Measurements from ENCODE around the gene STRIT1.
A peak's percentile ranks its signal among the peaks of the same experiment; 100 is the strongest.

Gene STRIT1

GRCh38 chr3:155293516-155293915 is at the start of gene STRIT1:
STRIT1 (minus strand) TSS chr3:155293683.
- DNase-seq (ENCODE audit: low spot score), result no peak

- no peak for DNase-seq (ENCODE audit: low spot score)
Observed at GRCh38 chr3:155342344-155342743, 48.9 kb upstream of the STRIT1 start.

GRCh38 chr3:155339052-155339451 is 45.6 kb upstream of the STRIT1 start:
- DNase-seq (ENCODE audit: low spot score), result no peak

GRCh38 chr3:155335724-155336354 is 42.4 kb upstream of the STRIT1 start:
- DNase-seq (ENCODE audit: low spot score), result no peak

- DNase-seq (ENCODE audit: low spot score), result no peak
Observed at GRCh38 chr3:155334914-155335723, 41.6 kb upstream of the STRIT1 start.

GRCh38 chr3:155334215-155334913 is 40.9 kb upstream of the STRIT1 start:
- DNase-seq (ENCODE audit: low spot score), result no peak

GRCh38 chr3:155332716-155333115 is 39.2 kb upstream of the STRIT1 start:
- no peak for DNase-seq (ENCODE audit: low spot score)

GRCh38 chr3:155331078-155331477 is 37.6 kb upstream of the STRIT1 start:
- DNase-seq (ENCODE audit: low spot score), result no peak

- no peak for DNase-seq (ENCODE audit: low spot score)
Observed at GRCh38 chr3:155330370-155330769, 36.9 kb upstream of the STRIT1 start.

- no peak for DNase-seq (ENCODE audit: low spot score)
Observed at GRCh38 chr3:155329513-155330048, 36.1 kb upstream of the STRIT1 start.

- no peak for DNase-seq (ENCODE audit: low spot score)
Observed at GRCh38 chr3:155327871-155328270, 34.4 kb upstream of the STRIT1 start.

GRCh38 chr3:155327430-155327829 is 33.9 kb upstream of the STRIT1 start:
- no peak for DNase-seq (ENCODE audit: low spot score)

- DNase-seq (ENCODE audit: low spot score), result no peak
Observed at GRCh38 chr3:155326901-155327300, 33.4 kb upstream of the STRIT1 start.

GRCh38 chr3:155326244-155326643 is 32.8 kb upstream of the STRIT1 start:
- DNase-seq (ENCODE audit: low spot score), result no peak

GRCh38 chr3:155325263-155325835 is 31.9 kb upstream of the STRIT1 start:
- no peak for DNase-seq (ENCODE audit: low spot score)

GRCh38 chr3:155323063-155323666 is 29.7 kb upstream of the STRIT1 start:
- DNase-seq (ENCODE audit: low spot score), result peak; percentile 93

- no peak for DNase-seq (ENCODE audit: low spot score)
Observed at GRCh38 chr3:155321418-155321817, 27.9 kb upstream of the STRIT1 start.

- no peak for DNase-seq (ENCODE audit: low spot score)
Observed at GRCh38 chr3:155320934-155321333, 27.5 kb upstream of the STRIT1 start.

GRCh38 chr3:155318740-155319139 is 25.3 kb upstream of the STRIT1 start:
- no peak for DNase-seq (ENCODE audit: low spot score)

GRCh38 chr3:155317211-155317610 is 23.7 kb upstream of the STRIT1 start:
- DNase-seq (ENCODE audit: low spot score), result no peak

- no peak for DNase-seq (ENCODE audit: low spot score)
Observed at GRCh38 chr3:155316426-155316825, 22.9 kb upstream of the STRIT1 start.

- DNase-seq (ENCODE audit: low spot score), result no peak
Observed at GRCh38 chr3:155313916-155314315, 20.4 kb upstream of the STRIT1 start.
